A549 (cell line): Measurements from ENCODE around the gene PROC.

Source experiments
- CTCF ChIP-seq: fragments of >200 bp; sonication (Bioruptor Twin); formaldehyde crosslinking; IDR thresholded peaks from 3 replicates; pipeline ENCODE4 v1.5.1; 2016
- ELK1 ChIP-seq: fragments of 150-350 bp; IDR thresholded peaks from 2 replicates; pipeline ENCODE4 v1.6.1; 2014; ENCODE audit warnings: low read depth, mild to moderate bottlenecking, low read length
- JUN ChIP-seq, 2 experiments: fragments of >200 bp; sonication (Bioruptor Twin); formaldehyde crosslinking; IDR thresholded peaks; 2 replicates in 1 of 2; 3 replicates in 1 of 2; pipeline ENCODE4 v1.6.1; 2016 to 2017
- MYC ChIP-seq: IDR thresholded peaks from 2 replicates; pipeline ENCODE4 v1.6.1; 2012; ENCODE audit warnings: mild to moderate bottlenecking, inconsistent platforms, low read length, improper control_type of control experiment, borderline replicate concordance
- PBX3 ChIP-seq: IDR thresholded peaks from 2 replicates; pipeline ENCODE4 v1.6.1; 2012
- POLR2A ChIP-seq: IDR thresholded peaks from 2 replicates; pipeline ENCODE4 v1.6.1; 2012; ENCODE audit warnings: mild to moderate bottlenecking, low read length
- RAD21 ChIP-seq, 2 experiments: fragments of >200 bp in 1 of 2; sonication (Bioruptor Twin) in 1 of 2; formaldehyde crosslinking in 1 of 2; IDR thresholded peaks in 1 of 2; conservative IDR thresholded peaks in 1 of 2; 2 replicates in 1 of 2; 3 replicates in 1 of 2; pipeline ENCODE4 v1.6.1; 2012 to 2018; ENCODE audit warnings: inconsistent platforms in 1 of 2
- SMC3 ChIP-seq: fragments of >200 bp; sonication (Bioruptor Twin); formaldehyde crosslinking; IDR thresholded peaks from 3 replicates; pipeline ENCODE4 v1.6.1; 2018; ENCODE audit warnings: inconsistent platforms
- ZSCAN20 ChIP-seq: fragments of 250-450 bp; sonication (Bioruptor Pico); IDR thresholded peaks from 2 replicates; pipeline ENCODE4 v1.8.0; 2022; ENCODE audit warnings: mild to moderate bottlenecking, moderate library complexity

- TF ChIP-seq CTCF (no peak), RAD21 (conservative IDR thresholded peaks at IDR 0.05 in 1 of 2, IDR thresholded peaks at IDR 0.05 in 1 of 2) (no peak; a peak in 1 of 5 replicates), ELK1 (no peak), MYC (no peak), SMC3 (0 out of 3 replicates have a peak, but pooled peaks have one; percentile 8), PBX3 (no peak), ZSCAN20 (CRISPR knock-in tag) (no peak), POLR2A (no peak), JUN (IDR thresholded peaks at IDR 0.05) (peak in 1 of 2 experiments; percentile 62; a peak in 1 of 5 replicates)
Observed at GRCh38 chr2:127413782-127414637, 4.2 kb upstream of the PROC start.
